SK-N-SH treated with all-trans-retinoic acid at 6 μM for 48 hours (cell line): ENCODE measurements around the gene COL23A1.

ENCODE experiments used
- ARNTL ChIP-seq: fragments of 450-650 bp; formaldehyde crosslinking; IDR thresholded peaks from 2 replicates; pipeline ENCODE4 v1.5.0; 2020; ENCODE audit warnings: low read depth, mild to moderate bottlenecking, moderate library complexity, borderline replicate concordance
- GLIS3 ChIP-seq: fragments of 250-450 bp; sonication (Bioruptor Pico); IDR thresholded peaks from 2 replicates; pipeline ENCODE4 v1.5.0; 2020; ENCODE audit warnings: mild to moderate bottlenecking, moderate library complexity
- POU6F1 ChIP-seq: fragments of 250-450 bp; sonication (Bioruptor Pico); IDR thresholded peaks from 2 replicates; pipeline ENCODE4 v1.8.0; 2021; ENCODE audit warnings: low read depth, mild to moderate bottlenecking, moderate library complexity, borderline replicate concordance
- ZC3H10 ChIP-seq: fragments of 250-450 bp; sonication (Bioruptor Pico); IDR thresholded peaks from 2 replicates; pipeline ENCODE4 v1.5.1; 2021; ENCODE audit warnings: mild to moderate bottlenecking, moderate library complexity
- ZFP3 ChIP-seq: fragments of 250-450 bp; sonication (Bioruptor Pico); IDR thresholded peaks from 2 replicates; pipeline ENCODE4 v1.5.0; 2020; ENCODE audit warnings: mild to moderate bottlenecking, moderate library complexity
- ZFP30 ChIP-seq: fragments of 450-650 bp; formaldehyde crosslinking; IDR thresholded peaks from 2 replicates; pipeline ENCODE4 v1.5.0; 2022; ENCODE audit warnings: mild to moderate bottlenecking, moderate library complexity
- ZNF8 ChIP-seq: fragments of 450-650 bp; formaldehyde crosslinking; IDR thresholded peaks from 2 replicates; pipeline ENCODE4 v1.5.0; 2020; ENCODE audit warnings: mild to moderate bottlenecking, moderate library complexity
- TF ChIP-seq, protein P1 (sequence below): fragments of 250-450 bp; sonication (Bioruptor Pico); IDR thresholded peaks from 2 replicates; pipeline ENCODE4 v1.8.0; 2020; ENCODE audit warnings: mild to moderate bottlenecking, moderate library complexity, borderline replicate concordance

DNA sequence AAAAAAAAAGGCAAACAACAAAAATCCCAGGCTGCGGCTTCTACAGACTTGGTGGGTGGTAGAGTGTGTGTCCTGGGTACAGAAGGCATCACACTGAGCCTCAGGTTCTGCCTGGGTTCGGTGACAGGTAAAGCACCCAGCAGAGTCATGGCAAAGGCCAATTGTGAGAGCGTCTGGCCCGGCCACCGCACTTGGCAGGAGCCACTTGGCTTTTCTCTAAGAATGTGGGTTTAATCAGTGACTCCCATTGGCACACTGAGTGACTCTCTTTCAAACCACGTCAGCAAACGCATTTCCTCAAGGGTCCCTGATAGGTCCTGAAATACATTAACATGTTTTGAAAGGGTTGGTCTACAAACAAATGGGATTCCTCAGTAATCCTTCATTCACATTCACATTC, 17.0 kb downstream of the COL23A1 start:
- TF ChIP-seq POU6F1 (CRISPR knock-in tag), result no peak
- no peak for TF ChIP-seq ZFP30
- TF ChIP-seq, protein P1, sequence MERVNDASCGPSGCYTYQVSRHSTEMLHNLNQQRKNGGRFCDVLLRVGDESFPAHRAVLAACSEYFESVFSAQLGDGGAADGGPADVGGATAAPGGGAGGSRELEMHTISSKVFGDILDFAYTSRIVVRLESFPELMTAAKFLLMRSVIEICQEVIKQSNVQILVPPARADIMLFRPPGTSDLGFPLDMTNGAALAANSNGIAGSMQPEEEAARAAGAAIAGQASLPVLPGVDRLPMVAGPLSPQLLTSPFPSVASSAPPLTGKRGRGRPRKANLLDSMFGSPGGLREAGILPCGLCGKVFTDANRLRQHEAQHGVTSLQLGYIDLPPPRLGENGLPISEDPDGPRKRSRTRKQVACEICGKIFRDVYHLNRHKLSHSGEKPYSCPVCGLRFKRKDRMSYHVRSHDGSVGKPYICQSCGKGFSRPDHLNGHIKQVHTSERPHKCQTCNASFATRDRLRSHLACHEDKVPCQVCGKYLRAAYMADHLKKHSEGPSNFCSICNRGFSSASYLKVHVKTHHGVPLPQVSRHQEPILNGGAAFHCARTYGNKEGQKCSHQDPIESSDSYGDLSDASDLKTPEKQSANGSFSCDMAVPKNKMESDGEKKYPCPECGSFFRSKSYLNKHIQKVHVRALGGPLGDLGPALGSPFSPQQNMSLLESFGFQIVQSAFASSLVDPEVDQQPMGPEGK, result no peak
- no peak for TF ChIP-seq GLIS3 (CRISPR knock-in tag)
- no peak for TF ChIP-seq ARNTL
- TF ChIP-seq ZFP3 (CRISPR knock-in tag), result no peak
- TF ChIP-seq ZNF8 (CRISPR knock-in tag), result no peak
- no peak for TF ChIP-seq ZC3H10 (CRISPR knock-in tag)
